Testis (tissue), 3 donors: ENCODE data around the gene ARAP1. TPM values are rescaled to one million over a fixed set of nuclear protein-coding genes. Genes with fewer than 3 reads are reported as not detected.

Experiments
- DNase-seq: peaks from one replicate; pipeline ENCODE4 v3.0.0-alpha.2; 2019
- H3K27ac ChIP-seq, 2 donors: fragments of 200-600 bp; sonication (generic); one replicate each; pipeline ENCODE4 v1.5.1; 2019
- H3K27me3 ChIP-seq: fragments of 200-600 bp; sonication (generic); one replicate; pipeline ENCODE4 v1.5.1; 2019
- H3K36me3 ChIP-seq: fragments of 200-600 bp; sonication (generic); one replicate; pipeline ENCODE4 v1.5.1; 2017; ENCODE audit warnings: low read depth; ENCODE audit errors: missing control alignments
- H3K4me1 ChIP-seq: fragments of 200-600 bp; sonication (generic); one replicate; pipeline ENCODE4 v1.5.1; 2019
- H3K4me3 ChIP-seq, 2 donors: fragments of 200-600 bp; sonication (generic); one replicate each; pipeline ENCODE4 v1.5.1; 2017 to 2019
- H3K9me3 ChIP-seq: fragments of 200-600 bp; sonication (generic); one replicate; pipeline ENCODE4 v1.5.1; 2017
- POLR2A ChIP-seq: fragments of 450-650 bp; IDR thresholded peaks from one replicate; pipeline ENCODE4 v1.6.1; 2017; ENCODE audit warnings: antibody characterized with exemption, mild to moderate bottlenecking, moderate library complexity
- WGBS, 2 donors: methylation state at CpG; one replicate each; pipeline ENCODE4 v1.1.5; 2018; 5-methylcytosine and 5-hydroxymethylcytosine counted together
- intact Hi-C: fragments of 100-400 bp; cut with DNase I; formaldehyde crosslinking; loops from one replicate; pipeline ENCODE4 v1.15.1; 2023; ENCODE audit warnings: low total_unique reads
- polyA plus RNA-seq: library from polyadenylated mRNA; stranded (reverse); fragments of 350-450 nt; fragmentation: Illumina TruSeq; extraction: RNeasy Lipid Tissue Mini Kit (QIAGEN cat#74804); gene quantifications from one replicate; pipeline ENCODE4 v1.2.3, GENCODE V29; 2014; ENCODE audit warnings: low read depth, low replicate concordance; ENCODE audit not compliant: insufficient read depth
- total RNA-seq, 2 donors: library from RNA; depleted of rRNA; stranded (reverse); fragments of >200 nt; gene quantifications; one replicate each; pipeline ENCODE4 v1.2.3, GENCODE V29; 2016
- TF ChIP-seq, protein P1 (sequence below), 3 experiments: fragments of 450-650 bp in 2 of 3; fragments of 200-600 bp in 1 of 3; sonication (generic) in 1 of 3; IDR thresholded peaks; one replicate each; pipeline ENCODE4 v1.5.1; 2016 to 2019; ENCODE audit warnings: antibody characterized with exemption in 3 of 3, mild to moderate bottlenecking in 2 of 3, moderate library complexity in 1 of 3

ARAP1 gene
- total and polyA plus RNA-seq, 3 donors from 2014 or later: 46.9 to 88.3 (median 65.2) TPM

DNA sequence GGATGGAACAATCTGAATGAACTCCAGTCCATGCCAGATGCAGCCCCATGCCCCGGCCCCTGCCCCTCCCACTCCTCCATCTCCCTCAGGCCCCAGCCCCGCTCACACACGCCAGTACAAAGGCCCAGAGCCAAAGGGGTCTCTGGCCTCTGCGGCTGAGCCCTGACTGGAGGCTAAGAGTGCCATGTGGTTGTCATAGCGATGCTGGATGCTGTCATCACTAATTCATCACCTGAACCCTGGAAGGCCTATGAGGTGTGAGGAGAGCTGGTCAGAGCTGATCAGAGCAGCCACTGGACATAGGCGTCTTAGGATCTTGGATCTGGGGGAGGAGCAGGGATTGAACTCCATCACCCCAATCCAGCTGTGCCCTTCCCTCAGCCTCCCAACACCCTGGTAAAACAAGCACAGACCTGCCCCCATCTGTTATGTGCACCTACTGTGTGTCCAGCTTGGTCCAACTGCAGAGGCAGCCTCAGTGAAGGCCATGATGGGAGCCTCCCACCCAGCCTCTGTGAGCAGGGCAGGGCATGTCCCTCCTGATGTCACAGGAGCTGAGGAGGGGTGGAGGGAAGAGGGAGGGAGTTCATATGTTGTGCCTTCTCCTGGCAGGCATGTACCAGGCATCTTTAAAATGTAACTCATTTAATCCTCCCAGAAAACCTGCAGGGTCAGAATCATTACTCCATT is 94.7 kb downstream of the ARAP1 start:
- 76 to 87% methylated on average over 6 of the region's 6 CpGs for WGBS, 2 donors
- no peak for DNase-seq
- Histone ChIP-seq H3K4me3 (no peak overlapping the region), H3K36me3 (no peaks in the 10 kb centered on the region), H3K4me1 (no peaks in the 10 kb centered on the region), H3K27ac (no peak overlapping the region), H3K27me3 (no peaks in the 10 kb centered on the region), H3K9me3 (no peaks in the 10 kb centered on the region)
- no peak for TF ChIP-seq POLR2A
- TF ChIP-seq, protein P1, sequence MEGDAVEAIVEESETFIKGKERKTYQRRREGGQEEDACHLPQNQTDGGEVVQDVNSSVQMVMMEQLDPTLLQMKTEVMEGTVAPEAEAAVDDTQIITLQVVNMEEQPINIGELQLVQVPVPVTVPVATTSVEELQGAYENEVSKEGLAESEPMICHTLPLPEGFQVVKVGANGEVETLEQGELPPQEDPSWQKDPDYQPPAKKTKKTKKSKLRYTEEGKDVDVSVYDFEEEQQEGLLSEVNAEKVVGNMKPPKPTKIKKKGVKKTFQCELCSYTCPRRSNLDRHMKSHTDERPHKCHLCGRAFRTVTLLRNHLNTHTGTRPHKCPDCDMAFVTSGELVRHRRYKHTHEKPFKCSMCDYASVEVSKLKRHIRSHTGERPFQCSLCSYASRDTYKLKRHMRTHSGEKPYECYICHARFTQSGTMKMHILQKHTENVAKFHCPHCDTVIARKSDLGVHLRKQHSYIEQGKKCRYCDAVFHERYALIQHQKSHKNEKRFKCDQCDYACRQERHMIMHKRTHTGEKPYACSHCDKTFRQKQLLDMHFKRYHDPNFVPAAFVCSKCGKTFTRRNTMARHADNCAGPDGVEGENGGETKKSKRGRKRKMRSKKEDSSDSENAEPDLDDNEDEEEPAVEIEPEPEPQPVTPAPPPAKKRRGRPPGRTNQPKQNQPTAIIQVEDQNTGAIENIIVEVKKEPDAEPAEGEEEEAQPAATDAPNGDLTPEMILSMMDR (IDR thresholded peaks at IDR 0.05): no peak
- intact Hi-C loops: loop anchor here (10.0 kb wide), 1 partner anchor 193 kb away; no protein-coding TSS in a partner anchor

GRCh38 chr11:72655896-72656464 is 96.2 kb downstream of the ARAP1 start:
- no peak for TF ChIP-seq POLR2A
- TF ChIP-seq, protein P1 (IDR thresholded peaks at IDR 0.05): no peak
- no peaks in the 10 kb centered on the region for H3K4me1 ChIP-seq
- no peak overlapping the region for H3K4me3 ChIP-seq
- H3K27me3 ChIP-seq: no peaks in the 10 kb centered on the region
- no peak overlapping the region for H3K27ac ChIP-seq
- no peak for DNase-seq
- H3K9me3 ChIP-seq: no peaks in the 10 kb centered on the region
- 78 to 79% methylated on average over 3 to 11 of the region's 11 CpGs for WGBS, 2 donors
- no peaks in the 10 kb centered on the region for H3K36me3 ChIP-seq
- intact Hi-C loops: loop anchor here (10.0 kb wide), 1 partner anchor 191 kb away; no protein-coding TSS in a partner anchor

- no peaks in the 10 kb centered on the region for H3K4me1 ChIP-seq
- H3K9me3 ChIP-seq: no peaks in the 10 kb centered on the region
- DNase-seq: no peak
- no peak overlapping the region for H3K27ac ChIP-seq
- 80 to 84% methylated on average over 6 to 8 of the region's 8 CpGs for WGBS, 2 donors
- intact Hi-C loops: loop anchor here (10.0 kb wide), 1 partner anchor 190 kb away; no protein-coding TSS in a partner anchor
- no peak overlapping the region for H3K4me3 ChIP-seq
- no peaks in the 10 kb centered on the region for H3K36me3 ChIP-seq
- no peak for TF ChIP-seq POLR2A
- TF ChIP-seq, protein P1 (IDR thresholded peaks at IDR 0.05): no peak
- H3K27me3 ChIP-seq: no peaks in the 10 kb centered on the region
Observed at GRCh38 chr11:72655014-72655413, 97.2 kb downstream of the ARAP1 start.

DNA sequence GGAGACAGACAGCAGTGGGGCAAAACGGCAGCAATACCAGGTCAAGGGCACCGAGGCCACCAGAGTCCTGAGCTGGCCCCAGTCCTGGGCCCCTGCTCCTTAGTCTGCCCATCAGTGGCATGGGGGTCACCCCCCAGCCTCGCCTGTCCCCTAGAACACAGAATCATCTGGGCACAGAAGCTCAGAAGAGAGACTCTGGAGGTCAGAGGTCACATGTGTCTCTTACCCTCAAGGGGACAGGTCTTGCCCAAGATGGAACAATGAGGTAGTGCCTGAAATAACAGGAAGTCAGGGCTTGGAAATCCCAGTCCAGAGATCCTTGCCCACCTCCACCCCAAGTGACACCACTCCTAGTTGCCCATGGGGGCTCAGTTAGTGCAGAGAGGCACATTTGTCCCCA is 98.6 kb downstream of the ARAP1 start:
- Histone ChIP-seq H3K4me3 (no peak overlapping the region), H3K36me3 (no peaks in the 10 kb centered on the region), H3K4me1 (no peaks in the 10 kb centered on the region), H3K9me3 (no peaks in the 10 kb centered on the region), H3K27me3 (no peaks in the 10 kb centered on the region), H3K27ac (no peak overlapping the region)
- 68 to 79% methylated on average over 3 of the region's 3 CpGs for WGBS, 2 donors
- intact Hi-C loops: loop anchor here (10.0 kb wide), 1 partner anchor 189 kb away; no protein-coding TSS in a partner anchor
- DNase-seq: no peak
- TF ChIP-seq POLR2A: no peak
- TF ChIP-seq, protein P1 (IDR thresholded peaks at IDR 0.05): no peak
